Uterus (tissue), 2 donors: ENCODE measurements around the gene CLK2.

Experiments
- POLR2A ChIP-seq, 2 donors: fragments of 450-650 bp; IDR thresholded peaks; one replicate each; pipeline ENCODE4 v1.6.1; 2016; ENCODE audit warnings: antibody characterized with exemption in 2 of 2, mild to moderate bottlenecking in 1 of 2, moderate library complexity in 1 of 2
- TF ChIP-seq, protein P1 (sequence below), 4 experiments: fragments of 200-600 bp in 2 of 4; fragments of 450-650 bp in 2 of 4; sonication (generic) in 2 of 4; IDR thresholded peaks; one replicate each; pipeline ENCODE4 v1.5.1; 2016 to 2019; ENCODE audit warnings: antibody characterized with exemption in 4 of 4, mild to moderate bottlenecking in 2 of 4, moderate library complexity in 1 of 4

DNA sequence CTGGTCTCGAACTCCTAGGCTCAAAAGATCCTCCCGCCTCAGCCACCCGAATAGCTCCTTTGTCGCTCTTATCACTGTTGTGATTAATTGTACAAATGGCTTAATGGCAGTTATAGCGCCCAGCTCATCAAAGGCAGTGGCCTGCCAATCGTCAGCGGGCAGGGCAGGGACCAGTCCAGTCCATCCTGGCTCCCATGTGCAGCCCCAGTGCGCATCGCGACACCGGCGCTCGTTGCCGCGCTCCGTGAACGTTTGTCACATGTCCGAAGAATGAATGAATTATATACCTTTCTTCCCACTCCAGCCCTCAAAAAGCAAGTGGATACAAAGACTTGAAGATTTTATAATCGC, 46.4 kb downstream of the CLK2 start:
- TF ChIP-seq, protein P1, sequence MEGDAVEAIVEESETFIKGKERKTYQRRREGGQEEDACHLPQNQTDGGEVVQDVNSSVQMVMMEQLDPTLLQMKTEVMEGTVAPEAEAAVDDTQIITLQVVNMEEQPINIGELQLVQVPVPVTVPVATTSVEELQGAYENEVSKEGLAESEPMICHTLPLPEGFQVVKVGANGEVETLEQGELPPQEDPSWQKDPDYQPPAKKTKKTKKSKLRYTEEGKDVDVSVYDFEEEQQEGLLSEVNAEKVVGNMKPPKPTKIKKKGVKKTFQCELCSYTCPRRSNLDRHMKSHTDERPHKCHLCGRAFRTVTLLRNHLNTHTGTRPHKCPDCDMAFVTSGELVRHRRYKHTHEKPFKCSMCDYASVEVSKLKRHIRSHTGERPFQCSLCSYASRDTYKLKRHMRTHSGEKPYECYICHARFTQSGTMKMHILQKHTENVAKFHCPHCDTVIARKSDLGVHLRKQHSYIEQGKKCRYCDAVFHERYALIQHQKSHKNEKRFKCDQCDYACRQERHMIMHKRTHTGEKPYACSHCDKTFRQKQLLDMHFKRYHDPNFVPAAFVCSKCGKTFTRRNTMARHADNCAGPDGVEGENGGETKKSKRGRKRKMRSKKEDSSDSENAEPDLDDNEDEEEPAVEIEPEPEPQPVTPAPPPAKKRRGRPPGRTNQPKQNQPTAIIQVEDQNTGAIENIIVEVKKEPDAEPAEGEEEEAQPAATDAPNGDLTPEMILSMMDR (IDR thresholded peaks at IDR 0.05), result no peak
- no peak for TF ChIP-seq POLR2A (IDR thresholded peaks at IDR 0.05)
